ENCODE results near the gene LYPLAL1. TPM values are rescaled to one million over a fixed set of nuclear protein-coding genes. Genes with fewer than 3 reads are reported as not detected.

LYPLAL1 gene
- polyA plus RNA-seq, 1 donor (not counting 4 experiments of a cell fraction or from before 2014, with no cell fraction given) = 41.1 TPM

- dilution Hi-C loops (cut with MboI; ENCODE audit: extremely low pct_ligation_motif_present, low sequenced_read_pairs) = no loop called here
- Histone ChIP-seq H3K4me2 (ENCODE audit: control insufficient read depth, extremely low read depth, insufficient read depth, low read depth, low read length) (no peak overlapping the region), H3K9ac (ENCODE audit: control insufficient read depth, extremely low read depth, insufficient read depth, low read length) (no peak overlapping the region), H3K36me3 (ENCODE audit: control insufficient read depth in 2 of 2, extremely low read depth in 1 of 2, insufficient read depth in 2 of 2, low read length in 2 of 2) (no peaks in the 10 kb centered on the region), H4K20me1 (ENCODE audit: control insufficient read depth, extremely low read depth, insufficient read depth, low read length) (no peaks in the 10 kb centered on the region), H3K9me3 (ENCODE audit: control insufficient read depth, low read depth, low read length) (no peaks in the 10 kb centered on the region), H3K79me2 (ENCODE audit: control insufficient read depth, insufficient read depth, low read length) (no peaks in the 10 kb centered on the region), H3K4me3 (ENCODE audit: control insufficient read depth in 2 of 3, extremely low read depth in 1 of 3, insufficient read depth in 2 of 3, low read depth in 1 of 3, low read length in 3 of 3) (no peak overlapping the region), H2AFZ (ENCODE audit: control insufficient read depth, low read length) (no peak overlapping the region), H3K27me3 (ENCODE audit: control insufficient read depth, extremely low read depth, insufficient read depth, low read length) (no peaks in the 10 kb centered on the region), H3K4me1 (ENCODE audit: control insufficient read depth, extremely low read depth, insufficient read depth, low read length) (no peaks in the 10 kb centered on the region), H3K27ac (ENCODE audit: control insufficient read depth, insufficient read depth, low read length) (no peak overlapping the region), H3K9me1 (ENCODE audit: control insufficient read depth, extremely low read depth, insufficient read depth, low read length) (no peaks in the 10 kb centered on the region)
- no peak for TF ChIP-seq EZH2 (IDR thresholded peaks at IDR 0.05; ENCODE audit: low read length)
- TF ChIP-seq, protein P1, sequence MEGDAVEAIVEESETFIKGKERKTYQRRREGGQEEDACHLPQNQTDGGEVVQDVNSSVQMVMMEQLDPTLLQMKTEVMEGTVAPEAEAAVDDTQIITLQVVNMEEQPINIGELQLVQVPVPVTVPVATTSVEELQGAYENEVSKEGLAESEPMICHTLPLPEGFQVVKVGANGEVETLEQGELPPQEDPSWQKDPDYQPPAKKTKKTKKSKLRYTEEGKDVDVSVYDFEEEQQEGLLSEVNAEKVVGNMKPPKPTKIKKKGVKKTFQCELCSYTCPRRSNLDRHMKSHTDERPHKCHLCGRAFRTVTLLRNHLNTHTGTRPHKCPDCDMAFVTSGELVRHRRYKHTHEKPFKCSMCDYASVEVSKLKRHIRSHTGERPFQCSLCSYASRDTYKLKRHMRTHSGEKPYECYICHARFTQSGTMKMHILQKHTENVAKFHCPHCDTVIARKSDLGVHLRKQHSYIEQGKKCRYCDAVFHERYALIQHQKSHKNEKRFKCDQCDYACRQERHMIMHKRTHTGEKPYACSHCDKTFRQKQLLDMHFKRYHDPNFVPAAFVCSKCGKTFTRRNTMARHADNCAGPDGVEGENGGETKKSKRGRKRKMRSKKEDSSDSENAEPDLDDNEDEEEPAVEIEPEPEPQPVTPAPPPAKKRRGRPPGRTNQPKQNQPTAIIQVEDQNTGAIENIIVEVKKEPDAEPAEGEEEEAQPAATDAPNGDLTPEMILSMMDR (optimal IDR thresholded peaks at IDR 0.05 in 1 of 3, IDR thresholded peaks at IDR 0.05 in 1 of 3, conservative IDR thresholded peaks at IDR 0.05 in 1 of 3; ENCODE audit: extremely low read depth in 1 of 3, insufficient read depth in 2 of 3, low read length in 3 of 3) = no peak
- FAIRE-seq (no peak), DNase-seq (ENCODE audit: low read depth, low spot score) (no peak)
Observed at GRCh38 chr1:219152751-219153150, 20.9 kb upstream of the LYPLAL1 start.

GRCh38 chr1:219153723-219154122, 20.0 kb upstream of the LYPLAL1 start:
- H4K20me1 ChIP-seq (ENCODE audit: control insufficient read depth, extremely low read depth, insufficient read depth, low read length) = no peaks in the 10 kb centered on the region
- no peak overlapping the region for H3K4me2 ChIP-seq (ENCODE audit: control insufficient read depth, extremely low read depth, insufficient read depth, low read depth, low read length)
- H3K9me3 ChIP-seq (ENCODE audit: control insufficient read depth, low read depth, low read length) = no peaks in the 10 kb centered on the region
- no peak overlapping the region for H2AFZ ChIP-seq (ENCODE audit: control insufficient read depth, low read length)
- TF ChIP-seq, protein P1 (optimal IDR thresholded peaks at IDR 0.05 in 1 of 3, IDR thresholded peaks at IDR 0.05 in 1 of 3, conservative IDR thresholded peaks at IDR 0.05 in 1 of 3; ENCODE audit: extremely low read depth in 1 of 3, insufficient read depth in 2 of 3, low read length in 3 of 3) = no peak
- no peak for TF ChIP-seq EZH2 (IDR thresholded peaks at IDR 0.05; ENCODE audit: low read length)
- H3K4me1 ChIP-seq (ENCODE audit: control insufficient read depth, extremely low read depth, insufficient read depth, low read length) = no peaks in the 10 kb centered on the region
- dilution Hi-C loops (cut with MboI; ENCODE audit: extremely low pct_ligation_motif_present, low sequenced_read_pairs) = no loop called here
- FAIRE-seq = no peak
- no peaks in the 10 kb centered on the region for H3K27me3 ChIP-seq (ENCODE audit: control insufficient read depth, extremely low read depth, insufficient read depth, low read length)
- H3K9ac ChIP-seq (ENCODE audit: control insufficient read depth, extremely low read depth, insufficient read depth, low read length) = no peak overlapping the region
- no peaks in the 10 kb centered on the region for H3K9me1 ChIP-seq (ENCODE audit: control insufficient read depth, extremely low read depth, insufficient read depth, low read length)
- H3K36me3 ChIP-seq (ENCODE audit: control insufficient read depth in 2 of 2, extremely low read depth in 1 of 2, insufficient read depth in 2 of 2, low read length in 2 of 2) = no peaks in the 10 kb centered on the region
- no peak overlapping the region for H3K4me3 ChIP-seq (ENCODE audit: control insufficient read depth in 2 of 3, extremely low read depth in 1 of 3, insufficient read depth in 2 of 3, low read depth in 1 of 3, low read length in 3 of 3)
- no peak for DNase-seq (ENCODE audit: low read depth, low spot score)
- H3K79me2 ChIP-seq (ENCODE audit: control insufficient read depth, insufficient read depth, low read length) = no peaks in the 10 kb centered on the region
- H3K27ac ChIP-seq (ENCODE audit: control insufficient read depth, insufficient read depth, low read length) = no peak overlapping the region
